KMS-11 (cell line): Measurements from ENCODE around the gene DPP10.

Source experiments
- H2AFZ ChIP-seq: fragments of 200-600 bp; sonication (generic); 2 replicates; pipeline ENCODE4 v1.6.1; 2016; ENCODE audit warnings: antibody characterized with exemption, mixed run types, low read depth
- H3K27ac ChIP-seq: fragments of 200-600 bp; sonication (generic); 2 replicates; pipeline ENCODE4 v1.6.1; 2016; ENCODE audit warnings: mild to moderate bottlenecking, mixed run types
- H3K27me3 ChIP-seq: fragments of 200-600 bp; sonication (generic); 2 replicates; pipeline ENCODE4 v1.6.1; 2017; ENCODE audit warnings: mild to moderate bottlenecking, low read depth, mixed run types, moderate library complexity; ENCODE audit not compliant: insufficient read depth
- H3K36me3 ChIP-seq: fragments of 200-600 bp; sonication (generic); 2 replicates; pipeline ENCODE4 v1.6.1; 2017; ENCODE audit warnings: mild to moderate bottlenecking, mixed run types; ENCODE audit not compliant: insufficient read depth
- H3K4me1 ChIP-seq: fragments of 200-600 bp; sonication (generic); 2 replicates; pipeline ENCODE4 v1.6.1; 2016; ENCODE audit warnings: mild to moderate bottlenecking, low read depth, mixed run types; ENCODE audit not compliant: poor library complexity, severe bottlenecking
- H3K4me2 ChIP-seq: fragments of 200-600 bp; sonication (generic); 2 replicates; pipeline ENCODE4 v1.7.0; 2016; ENCODE audit warnings: mild to moderate bottlenecking, mixed run types
- H3K4me3 ChIP-seq: fragments of 200-600 bp; sonication (generic); IDR thresholded peaks from 2 replicates; pipeline ENCODE4 v1.6.1; 2017; ENCODE audit warnings: low read depth, low read length, mixed read lengths; ENCODE audit not compliant: insufficient read depth
- H3K79me2 ChIP-seq: fragments of 200-600 bp; sonication (generic); 2 replicates; pipeline ENCODE4 v1.6.1; 2016; ENCODE audit warnings: low read depth, mixed run types; ENCODE audit not compliant: insufficient read depth
- H3K9ac ChIP-seq: fragments of 200-600 bp; sonication (generic); 2 replicates; pipeline ENCODE4 v1.6.1; 2016; ENCODE audit warnings: mild to moderate bottlenecking, mixed run types
- H4K20me1 ChIP-seq: fragments of 200-600 bp; sonication (generic); 2 replicates; pipeline ENCODE4 v1.6.1; 2016; ENCODE audit warnings: mild to moderate bottlenecking, mixed run types; ENCODE audit not compliant: insufficient read depth
- TF ChIP-seq, protein P1 (sequence below): fragments of 200-600 bp; sonication (generic); conservative IDR thresholded peaks from 2 replicates; pipeline ENCODE4 v1.6.1; 2017; ENCODE audit warnings: low read depth, mild to moderate bottlenecking, antibody characterized with exemption, low read length, moderate library complexity, mixed read lengths

Gene DPP10

DNA sequence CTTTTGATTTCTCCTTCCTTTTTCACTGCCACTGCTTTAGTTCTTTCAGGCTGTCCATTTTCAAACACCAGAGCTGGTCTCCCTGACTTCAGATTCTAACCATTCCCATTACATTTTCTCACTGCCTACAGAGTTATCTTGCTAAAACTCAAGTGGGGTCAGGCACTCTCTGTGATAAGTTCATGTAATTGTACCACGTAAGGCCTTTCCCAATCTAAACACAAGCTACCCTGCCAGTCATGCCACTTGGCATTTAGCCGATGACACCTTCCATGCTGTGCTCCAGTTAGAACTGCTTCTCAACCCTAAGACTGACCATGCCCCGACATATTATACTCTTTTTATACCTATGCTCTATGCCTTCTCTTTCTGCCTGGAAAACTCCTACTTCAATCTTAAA, 592.4 kb downstream of the DPP10 start:
- TF ChIP-seq, protein P1, sequence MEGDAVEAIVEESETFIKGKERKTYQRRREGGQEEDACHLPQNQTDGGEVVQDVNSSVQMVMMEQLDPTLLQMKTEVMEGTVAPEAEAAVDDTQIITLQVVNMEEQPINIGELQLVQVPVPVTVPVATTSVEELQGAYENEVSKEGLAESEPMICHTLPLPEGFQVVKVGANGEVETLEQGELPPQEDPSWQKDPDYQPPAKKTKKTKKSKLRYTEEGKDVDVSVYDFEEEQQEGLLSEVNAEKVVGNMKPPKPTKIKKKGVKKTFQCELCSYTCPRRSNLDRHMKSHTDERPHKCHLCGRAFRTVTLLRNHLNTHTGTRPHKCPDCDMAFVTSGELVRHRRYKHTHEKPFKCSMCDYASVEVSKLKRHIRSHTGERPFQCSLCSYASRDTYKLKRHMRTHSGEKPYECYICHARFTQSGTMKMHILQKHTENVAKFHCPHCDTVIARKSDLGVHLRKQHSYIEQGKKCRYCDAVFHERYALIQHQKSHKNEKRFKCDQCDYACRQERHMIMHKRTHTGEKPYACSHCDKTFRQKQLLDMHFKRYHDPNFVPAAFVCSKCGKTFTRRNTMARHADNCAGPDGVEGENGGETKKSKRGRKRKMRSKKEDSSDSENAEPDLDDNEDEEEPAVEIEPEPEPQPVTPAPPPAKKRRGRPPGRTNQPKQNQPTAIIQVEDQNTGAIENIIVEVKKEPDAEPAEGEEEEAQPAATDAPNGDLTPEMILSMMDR: no peak
- no peaks in the 10 kb centered on the region for H4K20me1 ChIP-seq
- no peak overlapping the region for H3K4me3 ChIP-seq
- no peaks in the 10 kb centered on the region for H3K79me2 ChIP-seq
- no peaks in the 10 kb centered on the region for H3K27me3 ChIP-seq
- H3K4me1 ChIP-seq: no peaks in the 10 kb centered on the region
- no peak overlapping the region for H3K9ac ChIP-seq
- no peak overlapping the region for H3K27ac ChIP-seq
- no peak overlapping the region for H2AFZ ChIP-seq
- no peak overlapping the region for H3K4me2 ChIP-seq
- H3K36me3 ChIP-seq: no peaks in the 10 kb centered on the region

- Histone ChIP-seq H3K4me3 (no peak overlapping the region), H3K79me2 (no peaks in the 10 kb centered on the region), H3K4me2 (no peak overlapping the region), H2AFZ (no peak overlapping the region), H3K27me3 (no peaks in the 10 kb centered on the region), H4K20me1 (no peaks in the 10 kb centered on the region), H3K9ac (no peak overlapping the region), H3K4me1 (no peaks in the 10 kb centered on the region), H3K36me3 (no peaks in the 10 kb centered on the region), H3K27ac (no peak overlapping the region)
- TF ChIP-seq, protein P1: no peak
Measured at GRCh38 chr2:115036818-115037217, 594.4 kb downstream of the DPP10 start.

DNA sequence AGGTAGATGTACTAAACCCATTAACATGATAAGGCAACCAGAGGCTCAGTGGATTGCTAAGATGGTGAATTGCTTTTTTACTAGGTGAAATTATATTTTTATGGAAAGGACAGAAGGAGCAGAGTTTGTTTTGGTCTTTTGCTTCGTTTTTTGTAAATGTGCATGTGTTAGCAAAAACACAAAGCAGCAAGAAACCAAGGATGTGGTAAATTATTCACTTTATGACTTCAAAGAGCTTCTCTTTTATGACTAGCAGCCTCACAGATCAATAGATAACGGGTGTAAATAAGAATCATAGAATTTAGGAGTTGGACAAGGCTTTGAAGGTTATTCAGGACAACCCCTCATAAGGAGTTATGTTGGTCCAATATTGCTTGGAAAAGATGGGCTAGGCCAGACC, 615.0 kb downstream of the DPP10 start:
- Histone ChIP-seq H3K9ac (no peak overlapping the region), H3K27me3 (no peaks in the 10 kb centered on the region), H4K20me1 (no peaks in the 10 kb centered on the region), H3K36me3 (no peaks in the 10 kb centered on the region), H3K4me2 (no peak overlapping the region), H2AFZ (no peak overlapping the region), H3K4me3 (no peak overlapping the region), H3K27ac (no peak overlapping the region), H3K79me2 (no peaks in the 10 kb centered on the region), H3K4me1 (no peaks in the 10 kb centered on the region)
- TF ChIP-seq, protein P1: no peak

DNA sequence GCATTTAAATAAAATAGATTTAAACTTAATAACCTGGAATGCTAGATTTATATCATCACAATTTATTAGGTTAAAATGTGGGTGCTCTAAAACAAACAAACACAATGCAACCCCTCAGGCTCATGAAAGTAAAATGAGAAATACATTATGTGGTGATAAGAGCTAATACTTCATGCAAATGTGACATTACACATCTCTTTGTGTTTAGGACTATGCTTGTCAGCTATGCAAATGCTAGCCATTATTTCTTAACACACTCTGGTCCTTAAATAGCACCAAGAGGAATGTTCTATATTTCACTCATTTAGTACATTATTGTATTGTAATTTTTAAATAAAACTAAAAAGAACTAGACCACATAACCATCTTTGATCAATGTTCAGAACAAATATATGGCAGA, 627.6 kb downstream of the DPP10 start:
- Histone ChIP-seq H3K9ac (no peak overlapping the region), H3K4me1 (no peaks in the 10 kb centered on the region)
- TF ChIP-seq, protein P1: no peak

More for the DNA sequence above, 627.6 kb downstream of the DPP10 start:
- H3K27me3 ChIP-seq: no peaks in the 10 kb centered on the region
- no peak overlapping the region for H3K27ac ChIP-seq
- no peak overlapping the region for H3K4me2 ChIP-seq
- no peak overlapping the region for H2AFZ ChIP-seq
- no peaks in the 10 kb centered on the region for H4K20me1 ChIP-seq
- H3K4me3 ChIP-seq: no peak overlapping the region
- no peaks in the 10 kb centered on the region for H3K79me2 ChIP-seq
- H3K36me3 ChIP-seq: no peaks in the 10 kb centered on the region
